ENCODE measurements around the gene ARHGEF7. TPM values are rescaled to one million over a fixed set of nuclear protein-coding genes. Genes with fewer than 3 reads are reported as not detected.

Gene ARHGEF7
- total RNA-seq, 1 donor from 2014 or later = 50.6 TPM

GRCh38 chr13:111095911-111096501, 19.1 kb upstream of the ARHGEF7 start:
- ATAC-seq = no peak
- intact Hi-C loops (cut with DNase I) = no loop called here
- DNase-seq (ENCODE audit: missing footprints) = no peak

GRCh38 chr13:111099290-111099689, 15.8 kb upstream of the ARHGEF7 start:
- intact Hi-C loops (cut with DNase I) = no loop called here
- ATAC-seq (no peak), DNase-seq (ENCODE audit: missing footprints) (no peak)

GRCh38 chr13:111110054-111110453, 5.1 kb upstream of the ARHGEF7 start:
- intact Hi-C loops (cut with DNase I) = no loop called here
- no peak for ATAC-seq

GRCh38 chr13:111111376-111111937, 3.7 kb upstream of the ARHGEF7 start:
- no peak for ATAC-seq
- no peak for DNase-seq (ENCODE audit: missing footprints)
- intact Hi-C loops (cut with DNase I) = no loop called here

More at GRCh38 chr13:111110054-111110453, 5.1 kb upstream of the ARHGEF7 start:
- no peak for DNase-seq (ENCODE audit: missing footprints)

- DNase-seq (ENCODE audit: missing footprints) = no peak
- intact Hi-C loops (cut with DNase I) = no loop called here
- ATAC-seq = no peak
Observed at GRCh38 chr13:111112196-111112595, 2.9 kb upstream of the ARHGEF7 start.

- ATAC-seq (peak; percentile 66), DNase-seq (ENCODE audit: missing footprints) (peak; percentile 80)
- intact Hi-C loops (cut with DNase I) = loop anchor here (2.0 to 5.0 kb wide), 2 partner anchors 40 to 103 kb away; no protein-coding TSS in a partner anchor
Observed at GRCh38 chr13:111114362-111115060, 599 bp upstream of the ARHGEF7 start.

GRCh38 chr13:111115965-111116521, 933 bp downstream of the ARHGEF7 start:
- intact Hi-C loops (cut with DNase I) = loop anchor here (2.0 to 5.0 kb wide), 2 partner anchors 39 to 101 kb away; no protein-coding TSS in a partner anchor
- DNase-seq (ENCODE audit: missing footprints) = peak; percentile 65
- peak; percentile 82 for ATAC-seq

- intact Hi-C loops (cut with DNase I) = loop anchor here (5.0 kb wide), 1 partner anchor 100 kb away; no protein-coding TSS in a partner anchor
- DNase-seq (ENCODE audit: missing footprints) (no peak), ATAC-seq (no peak)
Observed at GRCh38 chr13:111116856-111117255, 1.7 kb downstream of the ARHGEF7 start.

- intact Hi-C loops (cut with DNase I) = loop anchor here (5.0 kb wide), 1 partner anchor 100 kb away; no protein-coding TSS in a partner anchor
- ATAC-seq (no peak), DNase-seq (ENCODE audit: missing footprints) (no peak)
Observed at GRCh38 chr13:111117289-111117688, 2.2 kb downstream of the ARHGEF7 start.

GRCh38 chr13:111117961-111118360, 2.9 kb downstream of the ARHGEF7 start:
- DNase-seq (ENCODE audit: missing footprints) = no peak
- ATAC-seq = no peak
- intact Hi-C loops (cut with DNase I) = loop anchor here (5.0 kb wide), 1 partner anchor 99 kb away; no protein-coding TSS in a partner anchor

GRCh38 chr13:111118898-111119607, 3.9 kb downstream of the ARHGEF7 start:
- DNase-seq (ENCODE audit: missing footprints) (no peak), ATAC-seq (no peak)
- intact Hi-C loops (cut with DNase I) = loop anchor here (5.0 kb wide), 1 partner anchor 98 kb away; no protein-coding TSS in a partner anchor

GRCh38 chr13:111119966-111120365, 4.9 kb downstream of the ARHGEF7 start:
- DNase-seq (ENCODE audit: missing footprints) (no peak), ATAC-seq (no peak)
- intact Hi-C loops (cut with DNase I) = loop anchor here (5.0 kb wide), 1 partner anchor 97 kb away; no protein-coding TSS in a partner anchor

GRCh38 chr13:111120422-111120821, 5.3 kb downstream of the ARHGEF7 start:
- DNase-seq (ENCODE audit: missing footprints) (no peak), ATAC-seq (no peak)
- intact Hi-C loops (cut with DNase I) = no loop called here

GRCh38 chr13:111120913-111121312, 5.8 kb downstream of the ARHGEF7 start:
- intact Hi-C loops (cut with DNase I) = no loop called here
- ATAC-seq = no peak
- DNase-seq (ENCODE audit: missing footprints) = no peak

GRCh38 chr13:111121506-111121905, 6.4 kb downstream of the ARHGEF7 start:
- ATAC-seq = no peak
- intact Hi-C loops (cut with DNase I) = no loop called here
- DNase-seq (ENCODE audit: missing footprints) = no peak

GRCh38 chr13:111122056-111122455, 6.9 kb downstream of the ARHGEF7 start:
- intact Hi-C loops (cut with DNase I) = no loop called here
- DNase-seq (ENCODE audit: missing footprints) = no peak
- ATAC-seq = no peak

- intact Hi-C loops (cut with DNase I) = no loop called here
- no peak for DNase-seq (ENCODE audit: missing footprints)
Observed at GRCh38 chr13:111122631-111123030, 7.5 kb downstream of the ARHGEF7 start.

GRCh38 chr13:111123221-111123620, 8.1 kb downstream of the ARHGEF7 start:
- no peak for ATAC-seq
- intact Hi-C loops (cut with DNase I) = no loop called here

More at GRCh38 chr13:111122631-111123030, 7.5 kb downstream of the ARHGEF7 start:
- ATAC-seq = no peak

GRCh38 chr13:111123649-111124048, 8.5 kb downstream of the ARHGEF7 start:
- no peak for ATAC-seq
- intact Hi-C loops (cut with DNase I) = no loop called here
- no peak for DNase-seq (ENCODE audit: missing footprints)

More at GRCh38 chr13:111123221-111123620, 8.1 kb downstream of the ARHGEF7 start:
- DNase-seq (ENCODE audit: missing footprints) = no peak

Measured in Right ventricle myocardium inferior (tissue), 1 donor.